K562 (cell line): ENCODE data around the gene RGN. TPM values are rescaled to one million over a fixed set of nuclear protein-coding genes. Genes with fewer than 3 reads are reported as not detected.

Source experiments
- CTCF ChIP-seq, 3 experiments: IDR thresholded peaks in 2 of 3; conservative IDR thresholded peaks in 1 of 3; 2 replicates each; pipeline ENCODE4 v1.5.1; 2011 to 2012; ENCODE audit warnings: low read length in 3 of 3, mild to moderate bottlenecking in 3 of 3, control low read depth in 2 of 3, improper control_type of control experiment in 1 of 3, inconsistent platforms in 1 of 3, low read depth in 1 of 3, mixed read lengths in 1 of 3, moderate library complexity in 1 of 3; ENCODE audit not compliant: insufficient read depth in 2 of 3
- RAD21 ChIP-seq, 2 experiments: fragments of 250-450 bp in 1 of 2; fragments of 450-650 bp in 1 of 2; sonication (Bioruptor Pico) in 1 of 2; formaldehyde crosslinking in 1 of 2; IDR thresholded peaks in 1 of 2; conservative IDR thresholded peaks in 1 of 2; 2 replicates each; pipeline versions ENCODE4 v1.4.0 to v1.8.0; 2020 to 2022; ENCODE audit warnings: mild to moderate bottlenecking in 2 of 2, moderate library complexity in 1 of 2
- REST ChIP-seq, 2 experiments: fragments of 450-650 bp; formaldehyde crosslinking in 1 of 2; IDR thresholded peaks; 2 replicates each; pipeline versions ENCODE4 v1.4.0 to v1.6.1; 2014 to 2020; ENCODE audit warnings: mild to moderate bottlenecking in 2 of 2, borderline replicate concordance in 1 of 2, low read depth in 1 of 2
- polyA plus RNA-seq, 8 experiments: library from polyadenylated mRNA; depleted of rRNA in 4 of 8; stranded (reverse) in 5 of 8; unstranded in 3 of 8; fragments of >200 nt; fragmentation: Nextera tagmentation in 2 of 8; fragmentation: Illumina TruSeq in 1 of 8; extraction: Ambion mirVana in 2 of 8; extraction: Trizol in 1 of 8; gene quantifications; 2 replicates each; pipeline versions ENCODE4 v1.2.1 to v1.2.3, GENCODE V29; 2011 to 2014; ENCODE audit warnings: inconsistent platforms in 1 of 8, missing spikeins in 1 of 8
- total RNA-seq, 7 experiments: library from RNA; depleted of rRNA in 6 of 7; stranded (reverse); fragments of >200 nt in 6 of 7; fragmentation: Illumina TruSeq in 2 of 7; extraction: Trizol in 2 of 7; gene quantifications; 2 replicates each; pipeline versions ENCODE4 v1.2.1 to v1.2.3, GENCODE V29; 2011 to 2021; ENCODE audit warnings: low replicate concordance in 1 of 7

The RGN gene
- total and polyA plus RNA-seq, 9 of the 15 experiments (the other 6 are each of a cell fraction or from before 2014, with no cell fraction given): not detected

- peak; percentile 52; the same call in 1 of the 2 replicates for TF ChIP-seq REST (IDR thresholded peaks at IDR 0.05; ENCODE audit: borderline replicate concordance)
- no peak for TF ChIP-seq REST (CRISPR knock-in tag; IDR thresholded peaks at IDR 0.05; ENCODE audit: low read depth)
- peak; percentile 40 to 65 (median 46); a peak in 4 of 6 replicates for TF ChIP-seq CTCF (IDR thresholded peaks at IDR 0.05 in 2 of 3, conservative IDR thresholded peaks at IDR 0.05 in 1 of 3; ENCODE audit: insufficient read depth in 2 of 3, low read depth in 1 of 3, low read length in 3 of 3)
- TF ChIP-seq RAD21 (CRISPR knock-in tag; conservative IDR thresholded peaks at IDR 0.05 in 1 of 2, IDR thresholded peaks at IDR 0.05 in 1 of 2): peak; percentile 43 to 74
- TF ChIP-seq, all 486 proteins: peak for 4
Observed at GRCh38 chrX:47030339-47030738, 47.9 kb upstream of the RGN start (continued).
